Measurements from ENCODE around the gene EVC2. TPM values are rescaled to one million over a fixed set of nuclear protein-coding genes. Genes with fewer than 3 reads are reported as not detected.

EVC2 gene
- polyA plus RNA-seq, 3 donors, result 0.04 to 0.12 (median 0.08) TPM

DNA sequence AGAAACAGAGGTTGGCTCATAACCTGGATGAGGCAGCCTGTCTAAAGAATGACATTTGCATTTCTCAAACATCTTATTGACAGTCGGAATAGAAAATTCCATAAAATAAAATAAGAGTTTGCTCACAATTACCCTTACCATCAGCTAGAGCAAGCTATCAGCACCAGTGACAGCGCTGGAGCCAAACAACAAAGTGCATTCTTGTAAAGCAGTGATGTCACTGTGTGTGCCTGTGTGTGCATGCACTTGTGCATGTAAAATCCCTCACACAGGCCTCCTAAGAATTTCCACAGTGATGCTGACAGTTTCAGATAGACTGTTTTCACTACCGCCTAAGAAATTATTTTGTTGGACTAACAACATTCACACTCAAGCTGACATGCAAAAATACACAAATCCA is 77.6 kb downstream of the EVC2 start:
- Histone ChIP-seq H3K9ac (ENCODE audit: insufficient read depth, low read length, poor library complexity, severe bottlenecking) (no peak overlapping the region), H3K4me2 (replicated peaks; ENCODE audit: extremely low read depth, low read length, poor library complexity, severe bottlenecking) (no peak overlapping the region), H3K27ac (ENCODE audit: low read depth in 1 of 2, low read length in 2 of 2) (no peak overlapping the region), H3K27me3 (ENCODE audit: control insufficient read depth in 2 of 2, insufficient read depth in 2 of 2, low read length in 2 of 2) (no peaks in the 10 kb centered on the region), H3K79me2 (ENCODE audit: insufficient read depth, low read length) (no peaks in the 10 kb centered on the region), H3K4me1 (ENCODE audit: control insufficient read depth in 1 of 2, insufficient read depth in 2 of 2, low read length in 2 of 2) (no peaks in the 10 kb centered on the region), H3K4me3 (replicated peaks in 1 of 3; ENCODE audit: low read depth in 2 of 3, low read length in 3 of 3) (no peak overlapping the region), H3K36me3 (replicated peaks in 1 of 2; ENCODE audit: control insufficient read depth in 1 of 2, insufficient read depth in 2 of 2, low read length in 2 of 2) (no peaks in the 10 kb centered on the region), H2AFZ (ENCODE audit: insufficient read depth, low read depth, low read length, poor library complexity, severe bottlenecking) (no peak overlapping the region), H4K20me1 (ENCODE audit: insufficient read depth, low read length) (no peaks in the 10 kb centered on the region), H3K9me3 (replicated peaks in 1 of 2; ENCODE audit: control insufficient read depth in 1 of 2, insufficient read depth in 1 of 2, low read length in 2 of 2) (no peaks in the 10 kb centered on the region)
- Mint-ChIP-seq H3K4me3 (no peak overlapping the region), H3K36me3 (no peaks in the 10 kb centered on the region), H3K9me3 (peaks cover 0 to 10% (median 0%) of the 10 kb centered on the region in 7 donors), H3K4me1 (peaks cover 3% of the 10 kb centered on the region), H3K27ac (no peak overlapping the region), H3K27me3 (ENCODE audit: low read depth in 3 of 3) (peaks cover 0 to 2% (median 2%) of the 10 kb centered on the region in 3 donors)
- TF ChIP-seq, protein P1, sequence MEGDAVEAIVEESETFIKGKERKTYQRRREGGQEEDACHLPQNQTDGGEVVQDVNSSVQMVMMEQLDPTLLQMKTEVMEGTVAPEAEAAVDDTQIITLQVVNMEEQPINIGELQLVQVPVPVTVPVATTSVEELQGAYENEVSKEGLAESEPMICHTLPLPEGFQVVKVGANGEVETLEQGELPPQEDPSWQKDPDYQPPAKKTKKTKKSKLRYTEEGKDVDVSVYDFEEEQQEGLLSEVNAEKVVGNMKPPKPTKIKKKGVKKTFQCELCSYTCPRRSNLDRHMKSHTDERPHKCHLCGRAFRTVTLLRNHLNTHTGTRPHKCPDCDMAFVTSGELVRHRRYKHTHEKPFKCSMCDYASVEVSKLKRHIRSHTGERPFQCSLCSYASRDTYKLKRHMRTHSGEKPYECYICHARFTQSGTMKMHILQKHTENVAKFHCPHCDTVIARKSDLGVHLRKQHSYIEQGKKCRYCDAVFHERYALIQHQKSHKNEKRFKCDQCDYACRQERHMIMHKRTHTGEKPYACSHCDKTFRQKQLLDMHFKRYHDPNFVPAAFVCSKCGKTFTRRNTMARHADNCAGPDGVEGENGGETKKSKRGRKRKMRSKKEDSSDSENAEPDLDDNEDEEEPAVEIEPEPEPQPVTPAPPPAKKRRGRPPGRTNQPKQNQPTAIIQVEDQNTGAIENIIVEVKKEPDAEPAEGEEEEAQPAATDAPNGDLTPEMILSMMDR (IDR thresholded peaks at IDR 0.05), result no peak
- WGBS (ENCODE audit: insufficient coverage), result no CpG with 5 or more reads among the region's 3 CpGs
- DNase-seq, result no peak
- intact Hi-C loops (cut with micrococcal nuclease), result no loop called here

DNA sequence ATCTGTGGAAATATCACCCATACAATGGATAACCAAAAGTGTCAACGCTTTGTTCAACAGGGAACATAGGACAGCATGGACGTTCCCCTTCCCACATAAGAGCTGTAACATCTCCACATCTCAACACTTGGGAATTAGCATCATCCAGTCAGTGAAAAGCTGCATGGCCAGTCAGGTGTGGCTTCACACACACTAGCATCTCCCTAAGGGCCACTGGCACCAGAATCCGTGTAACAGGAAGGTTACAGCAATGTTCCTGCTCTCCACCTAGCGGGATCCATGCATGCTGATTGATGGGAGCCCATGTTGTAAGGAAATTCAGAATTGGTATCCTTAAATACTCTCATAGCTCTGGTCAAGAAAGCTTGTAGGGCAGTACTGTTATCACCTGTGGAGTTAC is 78.8 kb downstream of the EVC2 start:
- Histone ChIP-seq H2AFZ (ENCODE audit: insufficient read depth, low read depth, low read length, poor library complexity, severe bottlenecking) (no peak overlapping the region), H3K4me1 (ENCODE audit: control insufficient read depth in 1 of 2, insufficient read depth in 2 of 2, low read length in 2 of 2) (no peaks in the 10 kb centered on the region), H3K4me2 (replicated peaks; ENCODE audit: extremely low read depth, low read length, poor library complexity, severe bottlenecking) (no peak overlapping the region), H3K4me3 (replicated peaks in 1 of 3; ENCODE audit: low read depth in 2 of 3, low read length in 3 of 3) (no peak overlapping the region), H3K9ac (ENCODE audit: insufficient read depth, low read length, poor library complexity, severe bottlenecking) (no peak overlapping the region), H3K36me3 (replicated peaks in 1 of 2; ENCODE audit: control insufficient read depth in 1 of 2, insufficient read depth in 2 of 2, low read length in 2 of 2) (no peaks in the 10 kb centered on the region), H3K27me3 (ENCODE audit: control insufficient read depth in 2 of 2, insufficient read depth in 2 of 2, low read length in 2 of 2) (no peaks in the 10 kb centered on the region), H3K9me3 (replicated peaks in 1 of 2; ENCODE audit: control insufficient read depth in 1 of 2, insufficient read depth in 1 of 2, low read length in 2 of 2) (no peaks in the 10 kb centered on the region), H4K20me1 (ENCODE audit: insufficient read depth, low read length) (no peaks in the 10 kb centered on the region), H3K27ac (ENCODE audit: low read depth in 1 of 2, low read length in 2 of 2) (no peak overlapping the region), H3K79me2 (ENCODE audit: insufficient read depth, low read length) (no peaks in the 10 kb centered on the region)
- Mint-ChIP-seq H3K4me3 (no peak overlapping the region), H3K27me3 (ENCODE audit: low read depth in 3 of 3) (peaks cover 0 to 2% (median 2%) of the 10 kb centered on the region in 3 donors), H3K4me1 (peaks cover 3% of the 10 kb centered on the region), H3K9me3 (peaks cover 0 to 9% (median 0%) of the 10 kb centered on the region in 7 donors), H3K36me3 (no peaks in the 10 kb centered on the region), H3K27ac (no peak overlapping the region)
- WGBS (ENCODE audit: insufficient coverage), result 87% methylated on average over 4 of the region's 4 CpGs
- TF ChIP-seq, protein P1 (IDR thresholded peaks at IDR 0.05), result no peak
- DNase-seq, result no peak
- intact Hi-C loops (cut with micrococcal nuclease), result no loop called here
